IMR-90 (cell line): Measurements from ENCODE around the gene WDR74. TPM values are rescaled to one million over a fixed set of nuclear protein-coding genes. Genes with fewer than 3 reads are reported as not detected.
A peak's percentile ranks its signal among the peaks of the same experiment; 100 is the strongest.

Experiments
- ATAC-seq: fragments of 200-7000 bp; cut with Tn5 transposase; 2 replicates; pipeline ENCODE4 v1.9.1; 2020; ENCODE audit warnings: low read depth, mild to moderate bottlenecking, moderate library complexity
- BruUV-seq: library from RNA; stranded (reverse); fragments of 400-500 nt; replicated peaks from 2 replicates; lab custom pipeline; 2021; lab: Mats Ljungman, UMichigan
- CTCF ChIA-PET: fragments of 300-600 bp; formaldehyde crosslinking; extraction: SDS; loops from one replicate; lab custom pipeline; 2021; ENCODE audit warnings: antibody characterized with exemption; lab: Yijun Ruan, JAX
- POLR2A ChIA-PET: fragments of 300-600 bp; sonication (Branson Sonifier 250); formaldehyde crosslinking; loops from one replicate; lab custom pipeline; 2022; ENCODE audit warnings: antibody characterized with exemption; ENCODE audit not compliant: unreplicated experiment; lab: Charles Lee
- DNase-seq: peaks from one replicate; pipeline ENCODE4 v3.0.0; 2013
- H2AFZ ChIP-seq: replicated peaks from 2 replicates; pipeline ENCODE3; 2013; ENCODE audit warnings: low read length, mild to moderate bottlenecking; ENCODE audit not compliant: poor library complexity
- H2AK5ac ChIP-seq: 2 replicates; pipeline ENCODE4 v1.6.1; 2013; ENCODE audit warnings: low read depth, low read length, inconsistent platforms
- H2AK9ac ChIP-seq: replicated peaks from 2 replicates; pipeline ENCODE3; 2013; ENCODE audit warnings: mild to moderate bottlenecking, low read depth, low read length, moderate library complexity; ENCODE audit not compliant: poor library complexity
- H2BK120ac ChIP-seq: 2 replicates; pipeline ENCODE4 v1.6.1; 2013; ENCODE audit warnings: low read depth, low read length, inconsistent platforms
- H2BK15ac ChIP-seq: 3 replicates; pipeline ENCODE4 v1.6.1; 2013; ENCODE audit warnings: low read depth, low read length, inconsistent platforms
- H2BK20ac ChIP-seq: 2 replicates; pipeline ENCODE4 v1.6.1; 2013; ENCODE audit warnings: low read depth, mild to moderate bottlenecking, inconsistent platforms, low read length, moderate library complexity
- H2BK5ac ChIP-seq: 2 replicates; pipeline ENCODE4 v1.6.1; 2013; ENCODE audit warnings: mild to moderate bottlenecking, low read depth, low read length, inconsistent platforms; ENCODE audit not compliant: poor library complexity, severe bottlenecking
- H3K14ac ChIP-seq: replicated peaks from 2 replicates; pipeline ENCODE4 v1.6.1; 2013; ENCODE audit warnings: low read depth, low read length, inconsistent platforms
- H3K18ac ChIP-seq: 2 replicates; pipeline ENCODE4 v1.6.1; 2013; ENCODE audit warnings: low read depth, low read length, control low read depth
- H3K23ac ChIP-seq: 2 replicates; pipeline ENCODE4 v1.6.1; 2013; ENCODE audit warnings: low read depth, low read length, inconsistent platforms
- H3K27ac ChIP-seq: 2 replicates; pipeline ENCODE4 v1.5.1; 2013; ENCODE audit warnings: mild to moderate bottlenecking, control low read depth, low read length; ENCODE audit not compliant: insufficient read depth
- H3K27me3 ChIP-seq: 2 replicates; pipeline ENCODE4 v1.6.1; 2013; ENCODE audit warnings: low read length; ENCODE audit not compliant: control insufficient read depth, insufficient read depth
- H3K36me3 ChIP-seq: 2 replicates; pipeline ENCODE4 v1.6.1; 2013; ENCODE audit warnings: low read length, mixed read lengths; ENCODE audit not compliant: control insufficient read depth, insufficient read depth
- H3K4ac ChIP-seq: 2 replicates; pipeline ENCODE4 v1.6.1; 2013; ENCODE audit warnings: low read depth, low read length, inconsistent platforms
- H3K4me1 ChIP-seq: 2 replicates; pipeline ENCODE4 v1.6.1; 2013; ENCODE audit warnings: low read length, mixed read lengths; ENCODE audit not compliant: control insufficient read depth, insufficient read depth
- H3K4me2 ChIP-seq: 2 replicates; pipeline ENCODE4 v1.6.1; 2013; ENCODE audit warnings: low read depth, mild to moderate bottlenecking, control low read depth, low read length, moderate library complexity
- H3K4me3 ChIP-seq: 2 replicates; pipeline ENCODE4 v1.5.1; 2013; ENCODE audit warnings: low read depth, mild to moderate bottlenecking, control low read depth, low read length, moderate library complexity; ENCODE audit not compliant: insufficient read depth
- H3K56ac ChIP-seq: 2 replicates; pipeline ENCODE4 v1.6.1; 2013; ENCODE audit warnings: low read length, inconsistent platforms; ENCODE audit not compliant: insufficient read depth; ENCODE audit errors: extremely low read depth
- H3K79me1 ChIP-seq, 2 experiments: 2 replicates each; pipeline ENCODE4 v1.6.1; 2013; ENCODE audit warnings: low read length in 2 of 2, inconsistent platforms in 1 of 2, low read depth in 1 of 2
- H3K9ac ChIP-seq: 2 replicates; pipeline ENCODE4 v1.6.1; 2013; ENCODE audit warnings: low read depth, low read length, control low read depth
- H3K9me1 ChIP-seq: 2 replicates; pipeline ENCODE4 v1.6.1; 2013; ENCODE audit warnings: low read length, inconsistent platforms; ENCODE audit not compliant: insufficient read depth
- H3K9me3 ChIP-seq: 2 replicates; pipeline ENCODE4 v1.6.1; 2013; ENCODE audit warnings: low read length; ENCODE audit not compliant: control insufficient read depth, insufficient read depth
- H4K20me1 ChIP-seq: 2 replicates; pipeline ENCODE4 v1.6.1; 2013; ENCODE audit warnings: low read length, inconsistent platforms; ENCODE audit not compliant: insufficient read depth
- H4K5ac ChIP-seq: 2 replicates; pipeline ENCODE4 v1.6.1; 2013; ENCODE audit warnings: mild to moderate bottlenecking, low read depth, low read length, control low read depth
- H4K8ac ChIP-seq, 2 experiments: 2 replicates each; pipeline ENCODE4 v1.6.1; 2013; ENCODE audit warnings: low read depth in 2 of 2, low read length in 2 of 2, control low read depth in 1 of 2, inconsistent platforms in 1 of 2
- H4K91ac ChIP-seq: 2 replicates; pipeline ENCODE4 v1.6.1; 2013; ENCODE audit warnings: low read depth, low read length, inconsistent platforms; ENCODE audit not compliant: insufficient read depth
- BHLHE40 ChIP-seq: fragments of 150-350 bp; IDR thresholded peaks from 2 replicates; pipeline ENCODE4 v1.6.1; 2016; ENCODE audit warnings: mild to moderate bottlenecking, low read depth, low read length
- CEBPB ChIP-seq: IDR thresholded peaks from 2 replicates; pipeline ENCODE4 v1.6.1; 2012; ENCODE audit warnings: low read depth, low read length, improper control_type of control experiment
- CHD1 ChIP-seq: IDR thresholded peaks from 2 replicates; pipeline ENCODE4 v1.6.1; 2012; ENCODE audit warnings: low read depth, low read length, improper control_type of control experiment
- CTCF ChIP-seq: conservative IDR thresholded peaks from 2 replicates; pipeline ENCODE4 v1.5.1; 2012; ENCODE audit warnings: mild to moderate bottlenecking, low read depth, low read length, improper control_type of control experiment
- FOS ChIP-seq: fragments of 150-350 bp; IDR thresholded peaks from 2 replicates; pipeline ENCODE4 v1.6.1; 2016; ENCODE audit warnings: low read depth, low read length
- MAFK ChIP-seq: IDR thresholded peaks from 2 replicates; pipeline ENCODE4 v1.6.1; 2012; ENCODE audit warnings: low read depth, low read length, improper control_type of control experiment
- MAZ ChIP-seq: IDR thresholded peaks from 2 replicates; pipeline ENCODE4 v1.6.1; 2012; ENCODE audit warnings: low read depth, mild to moderate bottlenecking, low read length, improper control_type of control experiment, moderate library complexity, borderline replicate concordance
- MXI1 ChIP-seq: IDR thresholded peaks from 2 replicates; pipeline ENCODE4 v1.6.1; 2012; ENCODE audit warnings: low read depth, mild to moderate bottlenecking, low read length, moderate library complexity, borderline replicate concordance
- NFE2L2 ChIP-seq: fragments of 150-350 bp; IDR thresholded peaks from 2 replicates; pipeline ENCODE4 v1.6.1; 2016; ENCODE audit warnings: low read depth, mild to moderate bottlenecking, low read length
- POLR2A ChIP-seq: IDR thresholded peaks from 2 replicates; pipeline ENCODE4 v1.6.1; 2012; ENCODE audit warnings: mild to moderate bottlenecking, low read depth, low read length
- RAD21 ChIP-seq: IDR thresholded peaks from 2 replicates; pipeline ENCODE4 v1.6.1; 2012; ENCODE audit warnings: low read length, improper control_type of control experiment
- RCOR1 ChIP-seq: IDR thresholded peaks from 2 replicates; pipeline ENCODE4 v1.6.1; 2012; ENCODE audit warnings: mild to moderate bottlenecking, low read length, improper control_type of control experiment; ENCODE audit not compliant: insufficient replicate concordance
- RFX5 ChIP-seq: IDR thresholded peaks from 2 replicates; pipeline ENCODE4 v1.8.0; 2012; ENCODE audit warnings: low read depth, mild to moderate bottlenecking, low read length, moderate library complexity
- SMC3 ChIP-seq: fragments of 150-350 bp; IDR thresholded peaks from 2 replicates; pipeline ENCODE4 v1.6.1; 2016; ENCODE audit warnings: low read depth, mild to moderate bottlenecking, antibody characterized with exemption, low read length, moderate library complexity
- USF2 ChIP-seq: fragments of 150-350 bp; IDR thresholded peaks from 2 replicates; pipeline ENCODE4 v1.6.1; 2017; ENCODE audit warnings: mild to moderate bottlenecking, antibody characterized with exemption, low read length, low read depth
- WGBS, 2 experiments: methylation state at CpG; one replicate each; pipeline versions ENCODE4 v1.1.5 to v1.1.7; 2013; ENCODE audit warnings: missing lambda C conversion rate in 2 of 2; ENCODE audit not compliant: insufficient read length in 1 of 2; ENCODE audit errors: extremely low coverage in 2 of 2; 5-methylcytosine and 5-hydroxymethylcytosine counted together
- dilution Hi-C: fragments of 300-500 bp; cut with HindIII; formaldehyde crosslinking; loops from one replicate; pipeline ENCODE4 v1.14.3; 2018; ENCODE audit warnings: low sequenced_read_pairs; ENCODE audit not compliant: unreplicated experiment
- in situ Hi-C: fragments of 300-500 bp; cut with MboI; formaldehyde crosslinking; loops from 3 replicates; pipeline ENCODE4 v1.14.3; 2019; ENCODE audit warnings: low sequenced_read_pairs, inconsistent platforms, mixed read lengths
- intact Hi-C: fragments of 100-400 bp; cut with micrococcal nuclease; formaldehyde crosslinking; loops from 2 replicates; pipeline ENCODE4 v1.10.0; 2022
- polyA plus RNA-seq, 3 experiments: library from polyadenylated mRNA; depleted of rRNA; stranded (reverse); fragments of >200 nt; gene quantifications; 2 replicates each; pipeline ENCODE4 v1.2.3, GENCODE V29; 2012; ENCODE audit warnings: low replicate concordance in 1 of 3
- total RNA-seq: library from RNA; depleted of rRNA; stranded (reverse); fragments of >200 nt; gene quantifications from 2 replicates; pipeline ENCODE4 v1.2.3, GENCODE V29; 2012

WDR74 gene
- total and polyA plus RNA-seq, 2 of the 4 experiments (the other 2 are of a cell fraction), result 38.4 to 44.3 TPM

GRCh38 chr11:62850911-62851806, 11.8 kb upstream of the WDR74 start:
- no peak overlapping the region for H4K91ac ChIP-seq
- H3K4me1 ChIP-seq, result peaks cover 2% of the 10 kb centered on the region; the same call in 1 of the 2 replicates
- dilution Hi-C loops (no loop called here), intact Hi-C loops (no loop called here), in situ Hi-C loops (loop anchor here (25.0 kb wide), 1 partner anchor 464 kb away; no protein-coding TSS in a partner anchor)
- H2BK5ac ChIP-seq, result no peak overlapping the region
- H3K27me3 ChIP-seq, result no peaks in the 10 kb centered on the region
- no peak overlapping the region for H2AK5ac ChIP-seq
- no peaks in the 10 kb centered on the region for H3K9me3 ChIP-seq
- H4K8ac ChIP-seq, result no peak overlapping the region
- H2BK120ac ChIP-seq, result no peak overlapping the region
- H2BK20ac ChIP-seq, result no peak overlapping the region
- no peak overlapping the region for H3K4me3 ChIP-seq
- no peak overlapping the region for H3K14ac ChIP-seq
- H3K4ac ChIP-seq, result no peak overlapping the region
- no peak overlapping the region for H3K9ac ChIP-seq
- H3K56ac ChIP-seq, result no peak overlapping the region
- H3K18ac ChIP-seq, result no peak overlapping the region
- H3K27ac ChIP-seq, result no peak overlapping the region
- ATAC-seq (no peak), DNase-seq (no peak)
- 73% methylated on average over 3 of the region's 15 CpGs; no CpG with 5 or more reads in 1 of the 2 experiments for WGBS, 2 experiments
- BruUV-seq, result no TSS peak
- H3K23ac ChIP-seq, result no peak overlapping the region
- 0 out of 2 replicates have a peak, but pooled peaks cover 4% of the 10 kb centered on the region for H3K9me1 ChIP-seq
- H2AFZ ChIP-seq, result no peak overlapping the region
- peaks cover 15 to 38% of the 10 kb centered on the region in 2 experiments for H3K79me1 ChIP-seq
- H3K36me3 ChIP-seq, result peaks cover 30% of the 10 kb centered on the region
- ChIA-PET CTCF (interaction anchor here (0.5 to 0.7 kb wide), 3 partner anchors 116 to 1295 kb away, joined by 3 to 5 read pairs (median 3); no protein-coding TSS in a partner anchor), POLR2A (interaction anchor here (1.8 kb wide), 1 partner anchor 10 kb away, joined by 13 read pairs; no protein-coding TSS in a partner anchor)
- no peak overlapping the region for H4K5ac ChIP-seq
- peak overlapping the region; percentile 30 for H2AK9ac ChIP-seq
- H3K4me2 ChIP-seq, result no peak overlapping the region
- H2BK15ac ChIP-seq, result no peak overlapping the region
- peaks cover 42% of the 10 kb centered on the region for H4K20me1 ChIP-seq
- TF ChIP-seq CHD1, result no peak
- TF ChIP-seq CEBPB, result no peak
- no peak for TF ChIP-seq RCOR1
- no peak; the same call in 1 of the 2 replicates for TF ChIP-seq POLR2A
- TF ChIP-seq RFX5, result no peak
- no peak for TF ChIP-seq CTCF
- TF ChIP-seq MAZ, result no peak
- TF ChIP-seq SMC3, result no peak
- no peak for TF ChIP-seq RAD21
- no peak for TF ChIP-seq USF2
- no peak for TF ChIP-seq MXI1
- TF ChIP-seq MAFK, result no peak
- TF ChIP-seq BHLHE40, result no peak
- no peak for TF ChIP-seq NFE2L2
- TF ChIP-seq FOS, result no peak
